ENCODE results near the gene MAP1S.

GRCh38 chr19:17692566-17692965 is 26.7 kb upstream of the MAP1S start:
- TF ChIP-seq CTCF (IDR thresholded peaks at IDR 0.05) = no peak
- TF ChIP-seq POLR2A (IDR thresholded peaks at IDR 0.05) = no peak
- no peak for TF ChIP-seq POLR2AphosphoS5 (IDR thresholded peaks at IDR 0.05; ENCODE audit: insufficient read depth in 1 of 2, low read depth in 1 of 2)

Measured in vagina (tissue), 2 donors.